ENCODE measurements around the gene LMF1. TPM values are rescaled to one million over a fixed set of nuclear protein-coding genes. Genes with fewer than 3 reads are reported as not detected.

LMF1 gene
- total and polyA plus RNA-seq, 2 of the 8 experiments (the other 6 are each of a cell fraction or from before 2014, with no cell fraction given) = 3.5 to 9.1 TPM

DNA sequence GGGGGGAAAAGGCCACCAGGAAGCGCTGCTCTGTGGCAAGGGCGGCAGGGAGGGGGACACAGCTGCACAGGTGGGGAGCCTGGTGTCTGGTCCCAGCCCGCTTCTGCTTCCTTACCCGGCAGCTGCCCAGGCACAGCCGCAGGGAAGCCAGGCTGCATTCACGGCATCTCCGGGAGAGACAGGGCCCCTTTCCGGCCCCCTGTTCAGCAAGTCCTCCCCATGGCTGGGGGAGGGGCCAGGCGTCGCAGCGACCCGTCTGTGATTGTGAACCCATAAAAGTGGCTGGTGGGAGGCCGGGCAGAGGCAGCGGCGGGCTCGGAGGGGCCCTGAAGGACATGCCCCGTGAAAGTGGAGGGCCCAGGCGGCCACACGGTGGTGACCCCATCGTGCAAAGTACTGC is 39.5 kb upstream of the LMF1 start (continued):
- TF ChIP-seq, protein P1, sequence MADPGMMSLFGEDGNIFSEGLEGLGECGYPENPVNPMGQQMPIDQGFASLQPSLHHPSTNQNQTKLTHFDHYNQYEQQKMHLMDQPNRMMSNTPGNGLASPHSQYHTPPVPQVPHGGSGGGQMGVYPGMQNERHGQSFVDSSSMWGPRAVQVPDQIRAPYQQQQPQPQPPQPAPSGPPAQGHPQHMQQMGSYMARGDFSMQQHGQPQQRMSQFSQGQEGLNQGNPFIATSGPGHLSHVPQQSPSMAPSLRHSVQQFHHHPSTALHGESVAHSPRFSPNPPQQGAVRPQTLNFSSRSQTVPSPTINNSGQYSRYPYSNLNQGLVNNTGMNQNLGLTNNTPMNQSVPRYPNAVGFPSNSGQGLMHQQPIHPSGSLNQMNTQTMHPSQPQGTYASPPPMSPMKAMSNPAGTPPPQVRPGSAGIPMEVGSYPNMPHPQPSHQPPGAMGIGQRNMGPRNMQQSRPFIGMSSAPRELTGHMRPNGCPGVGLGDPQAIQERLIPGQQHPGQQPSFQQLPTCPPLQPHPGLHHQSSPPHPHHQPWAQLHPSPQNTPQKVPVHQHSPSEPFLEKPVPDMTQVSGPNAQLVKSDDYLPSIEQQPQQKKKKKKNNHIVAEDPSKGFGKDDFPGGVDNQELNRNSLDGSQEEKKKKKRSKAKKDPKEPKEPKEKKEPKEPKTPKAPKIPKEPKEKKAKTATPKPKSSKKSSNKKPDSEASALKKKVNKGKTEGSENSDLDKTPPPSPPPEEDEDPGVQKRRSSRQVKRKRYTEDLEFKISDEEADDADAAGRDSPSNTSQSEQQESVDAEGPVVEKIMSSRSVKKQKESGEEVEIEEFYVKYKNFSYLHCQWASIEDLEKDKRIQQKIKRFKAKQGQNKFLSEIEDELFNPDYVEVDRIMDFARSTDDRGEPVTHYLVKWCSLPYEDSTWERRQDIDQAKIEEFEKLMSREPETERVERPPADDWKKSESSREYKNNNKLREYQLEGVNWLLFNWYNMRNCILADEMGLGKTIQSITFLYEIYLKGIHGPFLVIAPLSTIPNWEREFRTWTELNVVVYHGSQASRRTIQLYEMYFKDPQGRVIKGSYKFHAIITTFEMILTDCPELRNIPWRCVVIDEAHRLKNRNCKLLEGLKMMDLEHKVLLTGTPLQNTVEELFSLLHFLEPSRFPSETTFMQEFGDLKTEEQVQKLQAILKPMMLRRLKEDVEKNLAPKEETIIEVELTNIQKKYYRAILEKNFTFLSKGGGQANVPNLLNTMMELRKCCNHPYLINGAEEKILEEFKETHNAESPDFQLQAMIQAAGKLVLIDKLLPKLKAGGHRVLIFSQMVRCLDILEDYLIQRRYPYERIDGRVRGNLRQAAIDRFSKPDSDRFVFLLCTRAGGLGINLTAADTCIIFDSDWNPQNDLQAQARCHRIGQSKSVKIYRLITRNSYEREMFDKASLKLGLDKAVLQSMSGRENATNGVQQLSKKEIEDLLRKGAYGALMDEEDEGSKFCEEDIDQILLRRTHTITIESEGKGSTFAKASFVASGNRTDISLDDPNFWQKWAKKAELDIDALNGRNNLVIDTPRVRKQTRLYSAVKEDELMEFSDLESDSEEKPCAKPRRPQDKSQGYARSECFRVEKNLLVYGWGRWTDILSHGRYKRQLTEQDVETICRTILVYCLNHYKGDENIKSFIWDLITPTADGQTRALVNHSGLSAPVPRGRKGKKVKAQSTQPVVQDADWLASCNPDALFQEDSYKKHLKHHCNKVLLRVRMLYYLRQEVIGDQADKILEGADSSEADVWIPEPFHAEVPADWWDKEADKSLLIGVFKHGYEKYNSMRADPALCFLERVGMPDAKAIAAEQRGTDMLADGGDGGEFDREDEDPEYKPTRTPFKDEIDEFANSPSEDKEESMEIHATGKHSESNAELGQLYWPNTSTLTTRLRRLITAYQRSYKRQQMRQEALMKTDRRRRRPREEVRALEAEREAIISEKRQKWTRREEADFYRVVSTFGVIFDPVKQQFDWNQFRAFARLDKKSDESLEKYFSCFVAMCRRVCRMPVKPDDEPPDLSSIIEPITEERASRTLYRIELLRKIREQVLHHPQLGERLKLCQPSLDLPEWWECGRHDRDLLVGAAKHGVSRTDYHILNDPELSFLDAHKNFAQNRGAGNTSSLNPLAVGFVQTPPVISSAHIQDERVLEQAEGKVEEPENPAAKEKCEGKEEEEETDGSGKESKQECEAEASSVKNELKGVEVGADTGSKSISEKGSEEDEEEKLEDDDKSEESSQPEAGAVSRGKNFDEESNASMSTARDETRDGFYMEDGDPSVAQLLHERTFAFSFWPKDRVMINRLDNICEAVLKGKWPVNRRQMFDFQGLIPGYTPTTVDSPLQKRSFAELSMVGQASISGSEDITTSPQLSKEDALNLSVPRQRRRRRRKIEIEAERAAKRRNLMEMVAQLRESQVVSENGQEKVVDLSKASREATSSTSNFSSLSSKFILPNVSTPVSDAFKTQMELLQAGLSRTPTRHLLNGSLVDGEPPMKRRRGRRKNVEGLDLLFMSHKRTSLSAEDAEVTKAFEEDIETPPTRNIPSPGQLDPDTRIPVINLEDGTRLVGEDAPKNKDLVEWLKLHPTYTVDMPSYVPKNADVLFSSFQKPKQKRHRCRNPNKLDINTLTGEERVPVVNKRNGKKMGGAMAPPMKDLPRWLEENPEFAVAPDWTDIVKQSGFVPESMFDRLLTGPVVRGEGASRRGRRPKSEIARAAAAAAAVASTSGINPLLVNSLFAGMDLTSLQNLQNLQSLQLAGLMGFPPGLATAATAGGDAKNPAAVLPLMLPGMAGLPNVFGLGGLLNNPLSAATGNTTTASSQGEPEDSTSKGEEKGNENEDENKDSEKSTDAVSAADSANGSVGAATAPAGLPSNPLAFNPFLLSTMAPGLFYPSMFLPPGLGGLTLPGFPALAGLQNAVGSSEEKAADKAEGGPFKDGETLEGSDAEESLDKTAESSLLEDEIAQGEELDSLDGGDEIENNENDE (IDR thresholded peaks at IDR 0.05; ENCODE audit: insufficient replicate concordance, low read length) = no peak
- TF ChIP-seq TAF1 (IDR thresholded peaks at IDR 0.05; ENCODE audit: low read depth, low read length) = no peak
- no peak for TF ChIP-seq SIN3A (conservative IDR thresholded peaks at IDR 0.05 in 1 of 2, IDR thresholded peaks at IDR 0.05 in 1 of 2; ENCODE audit: low read depth in 1 of 2, low read length in 2 of 2)
- TF ChIP-seq RNF2 (IDR thresholded peaks at IDR 0.05; ENCODE audit: borderline replicate concordance, low read depth, low read length, missing control alignments, poor library complexity, severe bottlenecking) = no peak
- no peak for TF ChIP-seq CBX8 (IDR thresholded peaks at IDR 0.05; ENCODE audit: borderline replicate concordance, low read depth, low read length)
- TF ChIP-seq JUND (IDR thresholded peaks at IDR 0.05; ENCODE audit: low read length) = no peak
- TF ChIP-seq BRCA1 (IDR thresholded peaks at IDR 0.05; ENCODE audit: low read depth, low read length) = no peak
- TF ChIP-seq EZH2 (IDR thresholded peaks at IDR 0.05; ENCODE audit: low read depth, low read length, severe bottlenecking) = no peak
- TF ChIP-seq CEBPB (IDR thresholded peaks at IDR 0.05; ENCODE audit: low read depth, low read length) = no peak
- TF ChIP-seq KDM4A (IDR thresholded peaks at IDR 0.05; ENCODE audit: low read depth, low read length, severe bottlenecking) = no peak
- TF ChIP-seq RFX5 (IDR thresholded peaks at IDR 0.05; ENCODE audit: borderline replicate concordance, low read depth, low read length) = no peak

Data from H1 (cell line).